Right lobe of liver (tissue), 6 donors: Measurements from ENCODE around the gene YEATS4. TPM values are rescaled to one million over a fixed set of nuclear protein-coding genes. Genes with fewer than 3 reads are reported as not detected.
A peak's percentile ranks its signal among the peaks of the same experiment; 100 is the strongest.

Experiments
- ATAC-seq, 4 donors: fragments of 200-7000 bp; cut with Tn5 transposase; one replicate each; pipeline ENCODE4 v1.9.1; 2020; ENCODE audit warnings: mild to moderate bottlenecking in 4 of 4, moderate library complexity in 4 of 4
- DNase-seq, 3 donors: peaks; one replicate each; pipeline ENCODE4 v3.0.0-alpha.2; 2020
- H3K27ac ChIP-seq, 3 donors: fragments of 200-600 bp; one replicate each; pipeline ENCODE4 v1.8.0; 2022
- H3K27me3 ChIP-seq, 2 donors: fragments of 200-600 bp; one replicate each; pipeline ENCODE4 v1.8.0; 2022
- H3K36me3 ChIP-seq, 4 donors: fragments of 200-600 bp; sonication (generic) in 1 of 4; one replicate each; pipeline versions ENCODE4 v1.5.1 to v1.8.0; 2017 to 2022; ENCODE audit warnings: control low read depth in 1 of 4
- H3K4me1 ChIP-seq, 4 donors: fragments of 200-600 bp; sonication (generic) in 1 of 4; one replicate each; pipeline versions ENCODE4 v1.5.1 to v1.8.0; 2017 to 2022; ENCODE audit warnings: control low read depth in 1 of 4
- H3K4me3 ChIP-seq, 3 donors: fragments of 200-600 bp; one replicate each; pipeline ENCODE4 v1.8.0; 2022
- H3K9me3 ChIP-seq, 4 donors: fragments of 200-600 bp; sonication (generic) in 1 of 4; one replicate each; pipeline versions ENCODE4 v1.5.1 to v1.8.0; 2017 to 2022; ENCODE audit warnings: control low read depth in 1 of 4
- POLR2A ChIP-seq: fragments of 450-650 bp; IDR thresholded peaks from one replicate; pipeline ENCODE4 v1.6.1; 2017; ENCODE audit warnings: antibody characterized with exemption, mild to moderate bottlenecking
- WGBS: methylation state at CpG from one replicate; pipeline ENCODE4 v1.1.6; 2018; ENCODE audit warnings: low coverage, low lambda C conversion rate; ENCODE audit not compliant: insufficient coverage; ENCODE audit errors: missing lambda C conversion rate; 5-methylcytosine and 5-hydroxymethylcytosine counted together
- intact Hi-C, 2 donors: fragments of 100-400 bp; cut with DNase I; formaldehyde crosslinking; loops; one replicate each; pipeline versions ENCODE4 v1.11.2 to v1.14.1; 2022
- total RNA-seq, 6 experiments: library from RNA; depleted of rRNA in 2 of 6; stranded (reverse); fragments of >200 nt in 2 of 6; fragmentation: NEBNext Ultra II Directional in 3 of 6; extraction: Animal tissue kit (Norgen Biotek cat#: 25700) in 3 of 6; gene quantifications; one replicate each; pipeline versions ENCODE4 v1.1.0 to v1.2.4, GENCODE V29; 2016 to 2023
- TF ChIP-seq, protein P1 (sequence below), 4 donors: fragments of 200-600 bp in 3 of 4; fragments of 450-650 bp in 1 of 4; IDR thresholded peaks; one replicate each; pipeline versions ENCODE4 v1.5.1 to v1.8.0; 2016 to 2022; ENCODE audit warnings: antibody characterized with exemption in 4 of 4, mild to moderate bottlenecking in 2 of 4
- donor health status: DM: no; HTN: yes; CAD: no.
- donor health status: DM: no; HTN: no; CAD: no.
- donor health status: DM: no; HTN: no; CAD: no.
- donor health status: DM: no; HTN: yes; CAD: no.
- donor health status: DM: no; HTN: yes; CAD: no.

YEATS4 gene
- total RNA-seq, 6 experiments from 2014 or later: 2.9 to 17.3 (median 5.8) TPM

DNA sequence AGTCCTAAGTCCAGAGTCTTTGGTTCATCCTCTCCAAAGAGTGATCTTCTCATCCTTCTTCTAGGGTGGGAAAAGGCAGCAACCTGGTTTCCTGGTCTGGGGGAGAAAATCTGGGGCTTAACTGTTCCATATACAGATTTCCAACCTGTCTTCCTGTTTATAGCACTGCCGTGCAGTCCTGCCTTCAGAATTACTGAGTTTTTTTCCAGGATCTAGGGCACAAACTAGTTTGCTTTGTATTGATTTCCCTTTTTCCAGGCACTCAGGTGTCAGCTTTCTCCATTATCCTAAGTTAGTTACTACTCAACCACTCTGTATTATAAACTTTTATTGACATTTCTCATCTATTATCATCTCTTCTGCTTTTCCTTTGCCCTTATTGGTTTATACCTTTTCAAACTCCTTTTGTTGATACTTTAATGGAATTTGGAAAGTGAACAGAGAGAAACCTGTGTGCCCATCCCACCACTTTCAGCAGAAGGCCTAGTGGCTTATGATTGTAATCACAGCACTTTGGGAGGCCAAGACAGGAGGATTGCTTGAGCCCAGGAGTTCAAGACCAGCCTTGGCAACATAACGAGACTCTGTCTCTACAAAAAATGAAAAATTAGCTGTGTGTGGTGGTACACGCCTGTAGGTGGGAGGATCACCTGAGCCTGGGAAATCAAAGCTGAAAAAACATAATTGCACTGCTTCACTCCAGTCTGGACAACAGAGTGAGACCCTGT, 15.5 kb upstream of the YEATS4 start:
- Histone ChIP-seq H3K36me3 (no peaks in the 10 kb centered on the region), H3K4me1 (peaks cover 0 to 62% (median 26%) of the 10 kb centered on the region in 4 donors), H3K27me3 (no peaks in the 10 kb centered on the region), H3K9me3 (no peaks in the 10 kb centered on the region), H3K27ac (peak overlapping the region in 1 of 3 donors; percentile 47), H3K4me3 (no peak overlapping the region)
- peak in 3 of 4 donors; percentile 21 to 32 (median 29) for ATAC-seq
- TF ChIP-seq, protein P1, sequence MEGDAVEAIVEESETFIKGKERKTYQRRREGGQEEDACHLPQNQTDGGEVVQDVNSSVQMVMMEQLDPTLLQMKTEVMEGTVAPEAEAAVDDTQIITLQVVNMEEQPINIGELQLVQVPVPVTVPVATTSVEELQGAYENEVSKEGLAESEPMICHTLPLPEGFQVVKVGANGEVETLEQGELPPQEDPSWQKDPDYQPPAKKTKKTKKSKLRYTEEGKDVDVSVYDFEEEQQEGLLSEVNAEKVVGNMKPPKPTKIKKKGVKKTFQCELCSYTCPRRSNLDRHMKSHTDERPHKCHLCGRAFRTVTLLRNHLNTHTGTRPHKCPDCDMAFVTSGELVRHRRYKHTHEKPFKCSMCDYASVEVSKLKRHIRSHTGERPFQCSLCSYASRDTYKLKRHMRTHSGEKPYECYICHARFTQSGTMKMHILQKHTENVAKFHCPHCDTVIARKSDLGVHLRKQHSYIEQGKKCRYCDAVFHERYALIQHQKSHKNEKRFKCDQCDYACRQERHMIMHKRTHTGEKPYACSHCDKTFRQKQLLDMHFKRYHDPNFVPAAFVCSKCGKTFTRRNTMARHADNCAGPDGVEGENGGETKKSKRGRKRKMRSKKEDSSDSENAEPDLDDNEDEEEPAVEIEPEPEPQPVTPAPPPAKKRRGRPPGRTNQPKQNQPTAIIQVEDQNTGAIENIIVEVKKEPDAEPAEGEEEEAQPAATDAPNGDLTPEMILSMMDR (IDR thresholded peaks at IDR 0.05): no peak
- TF ChIP-seq POLR2A: no peak
- intact Hi-C loops: no loop called here
- 33% methylated on average over 3 of the region's 3 CpGs for WGBS
- no peak for DNase-seq

DNA sequence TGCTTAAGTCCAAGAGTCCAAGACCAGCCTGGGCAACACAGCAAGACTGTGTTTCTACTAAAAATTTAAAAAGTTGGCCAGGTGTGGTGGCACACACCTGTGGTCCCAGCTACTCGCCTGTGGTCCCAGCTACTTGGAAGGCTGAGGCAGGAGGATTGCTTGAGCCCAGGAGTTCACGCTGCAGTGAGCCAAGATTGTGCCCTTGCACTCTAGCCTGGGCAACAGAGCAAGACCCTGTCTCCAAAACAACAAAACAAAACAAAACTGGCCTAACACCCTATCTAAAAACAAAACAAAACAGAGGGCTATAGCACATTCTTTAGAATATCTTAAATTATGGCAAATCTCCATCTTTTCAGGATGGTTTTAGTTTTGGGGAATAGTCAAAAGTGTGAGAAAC, 14.5 kb upstream of the YEATS4 start:
- TF ChIP-seq, protein P1 (IDR thresholded peaks at IDR 0.05): no peak
- TF ChIP-seq POLR2A: no peak
- Histone ChIP-seq H3K4me1 (peaks cover 0 to 60% (median 21%) of the 10 kb centered on the region in 4 donors), H3K4me3 (no peak overlapping the region), H3K27ac (peak overlapping the region in 1 of 3 donors; percentile 5), H3K27me3 (no peaks in the 10 kb centered on the region), H3K36me3 (no peaks in the 10 kb centered on the region), H3K9me3 (no peaks in the 10 kb centered on the region)
- 93% methylated on average over 2 of the region's 2 CpGs for WGBS
- ATAC-seq (no peak), DNase-seq (no peak)
- intact Hi-C loops: no loop called here

DNA sequence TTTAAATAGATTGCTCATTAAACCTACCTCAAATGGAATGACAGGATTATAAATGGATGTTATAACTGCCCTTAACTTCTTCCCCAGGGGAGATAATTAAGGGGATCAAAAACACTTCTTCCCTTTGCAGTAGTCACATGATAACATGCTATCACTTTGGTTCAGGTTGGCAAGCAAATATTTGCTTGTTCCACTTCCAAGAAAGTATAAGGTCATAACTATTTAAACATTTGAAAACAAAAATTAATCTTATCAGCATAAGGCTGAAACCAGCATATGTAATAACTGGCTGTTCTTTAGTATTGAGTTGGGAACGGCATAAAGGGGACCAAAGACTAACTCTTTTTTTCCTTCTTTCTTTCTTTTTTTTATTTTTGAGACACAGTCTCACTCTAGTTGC, 13.8 kb upstream of the YEATS4 start:
- intact Hi-C loops: no loop called here
- 17% methylated on average over 1 of the region's 1 CpG for WGBS
- Histone ChIP-seq H3K4me3 (no peak overlapping the region), H3K27ac (peak overlapping the region in 2 of 3 donors; percentile 41 to 57), H3K27me3 (no peaks in the 10 kb centered on the region), H3K9me3 (no peaks in the 10 kb centered on the region), H3K4me1 (peaks cover 0 to 56% (median 17%) of the 10 kb centered on the region in 4 donors), H3K36me3 (no peaks in the 10 kb centered on the region)
- TF ChIP-seq POLR2A: no peak
- TF ChIP-seq, protein P1 (IDR thresholded peaks at IDR 0.05): no peak
- peak; percentile 32 to 74 (median 43) for ATAC-seq
- DNase-seq: no peak

DNA sequence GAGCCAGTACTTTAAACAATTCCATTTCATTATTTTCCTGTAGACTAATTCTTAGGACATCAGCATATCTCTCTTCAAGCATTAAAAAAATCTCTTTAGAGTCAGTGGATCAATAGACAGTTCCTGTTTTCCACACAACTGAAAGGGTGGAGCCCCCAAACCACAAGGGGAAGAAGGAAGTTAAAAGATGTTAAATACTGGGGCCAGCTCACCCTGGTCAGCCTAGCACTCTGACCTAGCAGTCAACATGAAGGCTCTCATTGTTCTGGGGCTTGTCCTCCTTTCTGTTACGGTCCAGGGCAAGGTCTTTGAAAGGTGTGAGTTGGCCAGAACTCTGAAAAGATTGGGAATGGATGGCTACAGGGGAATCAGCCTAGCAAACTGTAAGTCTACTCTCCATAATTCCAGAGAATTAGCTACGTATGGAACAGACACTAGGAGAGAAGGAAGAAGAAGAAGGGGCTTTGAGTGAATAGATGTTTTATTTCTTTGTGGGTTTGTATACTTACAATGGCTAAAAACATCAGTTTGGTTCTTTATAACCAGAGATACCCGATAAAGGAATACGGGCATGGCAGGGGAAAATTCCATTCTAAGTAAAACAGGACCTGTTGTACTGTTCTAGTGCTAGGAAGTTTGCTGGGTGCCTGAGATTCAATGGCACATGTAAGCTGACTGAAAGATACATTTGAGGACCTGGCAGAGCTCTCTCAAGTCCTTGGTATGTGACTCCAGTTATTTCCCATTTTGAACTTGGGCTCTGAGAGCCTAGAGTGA, 11.2 kb upstream of the YEATS4 start, which contains the start of gene LYZ:
LYZ (plus strand) TSS at position 220 of the 777 bp plus-strand sequence; CDS start at position 248, 28 bp downstream.
- DNase-seq: no peak
- peak within 1 kb of the TSS in 2 of 3 donors; percentile 15 for H3K4me3 ChIP-seq
- peak; percentile 39 for TF ChIP-seq POLR2A
- TF ChIP-seq, protein P1 (IDR thresholded peaks at IDR 0.05): no peak
- ATAC-seq: peak; percentile 62 to 76 (median 71)
- intact Hi-C loops: no loop called here
- 49% methylated on average over 3 of the region's 4 CpGs for WGBS
- H3K27me3 ChIP-seq: no peaks in the 10 kb centered on the region
- peak within 1 kb of the TSS in 1 of 3 donors; percentile 12 for H3K27ac ChIP-seq
- no peaks in the 10 kb centered on the region for H3K36me3 ChIP-seq
- peaks cover 0 to 41% (median 15%) of the 10 kb centered on the region in 4 donors for H3K4me1 ChIP-seq
- no peaks in the 10 kb centered on the region for H3K9me3 ChIP-seq
